H1 (cell line): ENCODE results near the gene MEGF11. TPM values are rescaled to one million over a fixed set of nuclear protein-coding genes. Genes with fewer than 3 reads are reported as not detected.

Experiments
- CTCF ChIA-PET: fragments of 300-600 bp; sonication (Branson Sonifier 250); formaldehyde crosslinking; loops from one replicate; lab custom pipeline; 2021; ENCODE audit not compliant: partially characterized antibody; lab: Charles Lee
- POLR2A ChIA-PET: fragments of 300-600 bp; sonication (Branson Sonifier 250); formaldehyde crosslinking; loops from one replicate; lab custom pipeline; 2021; ENCODE audit warnings: inconsistent platforms; ENCODE audit not compliant: partially characterized antibody; lab: Charles Lee
- DNase-seq, 2 experiments: peaks; one replicate each; pipeline versions ENCODE4 v3.0.0 to v3.0.0-alpha.2; 2010 to 2022; ENCODE audit warnings: low spot score in 2 of 2, low read depth in 1 of 2, mixed read lengths in 1 of 2
- FAIRE-seq: peaks from 2 replicates; lab custom pipeline; 2011; peaks lifted over from hg19 to GRCh38; lab: Jason Lieb, UNC
- H2AFZ ChIP-seq: 2 replicates; pipeline ENCODE4 v1.8.1; 2012; ENCODE audit warnings: low read length, inconsistent platforms
- H2AK5ac ChIP-seq: 2 replicates; pipeline ENCODE4 v1.6.1; 2013; ENCODE audit warnings: low read depth, low read length
- H2BK120ac ChIP-seq: replicated peaks from 2 replicates; pipeline ENCODE3; 2013; ENCODE audit warnings: low read depth, low read length, inconsistent platforms
- H2BK12ac ChIP-seq: 2 replicates; pipeline ENCODE4 v1.6.1; 2013; ENCODE audit warnings: low read depth, low read length
- H2BK15ac ChIP-seq: 2 replicates; pipeline ENCODE4 v1.6.1; 2013; ENCODE audit warnings: low read length
- H2BK20ac ChIP-seq: 2 replicates; pipeline ENCODE4 v1.6.1; 2013; ENCODE audit warnings: low read length
- H2BK5ac ChIP-seq: 2 replicates; pipeline ENCODE4 v1.6.1; 2013; ENCODE audit warnings: low read depth, low read length
- H3K14ac ChIP-seq: 2 replicates; pipeline ENCODE4 v1.6.1; 2013; ENCODE audit warnings: inconsistent platforms; ENCODE audit not compliant: insufficient read length
- H3K18ac ChIP-seq: 2 replicates; pipeline ENCODE4 v1.6.1; 2013; ENCODE audit warnings: low read length; ENCODE audit errors: extremely low read depth
- H3K23ac ChIP-seq: 2 replicates; pipeline ENCODE4 v1.6.1; 2013; ENCODE audit warnings: inconsistent platforms; ENCODE audit not compliant: insufficient read length
- H3K23me2 ChIP-seq: 2 replicates; pipeline ENCODE4 v1.6.1; 2013; ENCODE audit warnings: low read depth, low read length
- H3K27ac ChIP-seq: 2 replicates; pipeline ENCODE4 v1.6.1; 2011; ENCODE audit warnings: low read depth, low read length, inconsistent platforms
- H3K27me3 ChIP-seq, 4 experiments: replicated peaks in 1 of 4; 1 replicate in 1 of 4; 2 replicates in 3 of 4; pipeline versions ENCODE4 v1.6.1 to v1.8.1; 2011 to 2013; ENCODE audit warnings: low read length in 3 of 4, mild to moderate bottlenecking in 3 of 4, inconsistent platforms in 2 of 4, mixed read lengths in 2 of 4, moderate library complexity in 1 of 4; ENCODE audit not compliant: control insufficient read depth in 3 of 4, insufficient read depth in 3 of 4; ENCODE audit errors: extremely low read depth in 1 of 4
- H3K36me3 ChIP-seq, 4 experiments: 2 replicates each; pipeline versions ENCODE4 v1.6.1 to v1.8.1; 2011 to 2013; ENCODE audit warnings: mild to moderate bottlenecking in 4 of 4, low read length in 3 of 4, moderate library complexity in 2 of 4, control low read depth in 1 of 4, inconsistent platforms in 1 of 4; ENCODE audit not compliant: insufficient read depth in 4 of 4, control insufficient read depth in 2 of 4
- H3K4ac ChIP-seq: replicated peaks from 2 replicates; pipeline ENCODE3; 2013; ENCODE audit warnings: low read length, low read depth, mixed read lengths, inconsistent platforms; ENCODE audit not compliant: insufficient read length
- H3K4me1 ChIP-seq, 4 experiments: replicated peaks in 1 of 4; 1 replicate in 1 of 4; 2 replicates in 3 of 4; pipeline versions ENCODE4 v1.6.1 to v1.8.1; 2011 to 2013; ENCODE audit warnings: low read length in 3 of 4, inconsistent platforms in 2 of 4, mixed read lengths in 1 of 4; ENCODE audit not compliant: insufficient read depth in 4 of 4, control insufficient read depth in 3 of 4
- H3K4me2 ChIP-seq, 2 experiments: 2 replicates each; pipeline versions ENCODE4 v1.6.1 to v1.8.1; 2011 to 2013; ENCODE audit warnings: low read depth in 2 of 2, low read length in 2 of 2, control low read depth in 1 of 2, inconsistent platforms in 1 of 2, mild to moderate bottlenecking in 1 of 2; ENCODE audit not compliant: insufficient read depth in 1 of 2
- H3K4me3 ChIP-seq, 4 experiments: fragments of 200-600, 300-600 bp in 1 of 4; sonication (generic), shearing (Covaris generic), sonication (Bioruptor Twin) in 1 of 4; 2 replicates each; pipeline versions ENCODE4 v1.5.1 to v1.8.1; 2011 to 2016; ENCODE audit warnings: low read length in 4 of 4, low read depth in 3 of 4, control low read depth in 2 of 4, inconsistent platforms in 2 of 4, mild to moderate bottlenecking in 2 of 4, mixed read lengths in 1 of 4, moderate library complexity in 1 of 4; ENCODE audit not compliant: insufficient read depth in 2 of 4; ENCODE audit errors: extremely low read depth in 1 of 4
- H3K56ac ChIP-seq: replicated peaks from 2 replicates; pipeline ENCODE3; 2013; ENCODE audit warnings: low read depth, mild to moderate bottlenecking, mixed read lengths, low read length, inconsistent platforms; ENCODE audit not compliant: insufficient read length
- H3K79me1 ChIP-seq: 2 replicates; pipeline ENCODE4 v1.6.1; 2013; ENCODE audit warnings: low read depth, low read length, control low read depth
- H3K79me2 ChIP-seq, 2 experiments: 2 replicates each; pipeline versions ENCODE4 v1.6.1 to v1.8.1; 2012 to 2013; ENCODE audit warnings: low read length in 2 of 2, mild to moderate bottlenecking in 2 of 2, inconsistent platforms in 1 of 2; ENCODE audit not compliant: insufficient read depth in 2 of 2, control insufficient read depth in 1 of 2
- H3K9ac ChIP-seq, 4 experiments: replicated peaks in 1 of 4; 1 replicate in 1 of 4; 2 replicates in 3 of 4; pipeline versions ENCODE4 v1.6.1 to v1.8.1; 2011 to 2013; ENCODE audit warnings: low read depth in 3 of 4, low read length in 3 of 4, control low read depth in 2 of 4, mild to moderate bottlenecking in 2 of 4, moderate library complexity in 2 of 4, inconsistent platforms in 1 of 4; ENCODE audit errors: extremely low read depth in 1 of 4
- H3K9me3 ChIP-seq, 2 experiments: 2 replicates each; pipeline versions ENCODE4 v1.6.1 to v1.8.1; 2012 to 2013; ENCODE audit warnings: mild to moderate bottlenecking in 2 of 2, moderate library complexity in 2 of 2, control low read depth in 1 of 2, inconsistent platforms in 1 of 2, low read depth in 1 of 2, low read length in 1 of 2, mixed read lengths in 1 of 2; ENCODE audit not compliant: insufficient read depth in 2 of 2
- H4K20me1 ChIP-seq, 2 experiments: replicated peaks in 1 of 2; 2 replicates each; pipeline versions ENCODE3 to v1.8.1; 2011 to 2013; ENCODE audit warnings: inconsistent platforms in 2 of 2, low read length in 2 of 2, mild to moderate bottlenecking in 1 of 2; ENCODE audit not compliant: insufficient read depth in 2 of 2, control insufficient read depth in 1 of 2
- H4K5ac ChIP-seq: 2 replicates; pipeline ENCODE4 v1.6.1; 2013; ENCODE audit warnings: low read length, low read depth, mixed read lengths, inconsistent platforms; ENCODE audit not compliant: insufficient read length
- H4K8ac ChIP-seq: 2 replicates; pipeline ENCODE4 v1.8.0; 2013; ENCODE audit warnings: mild to moderate bottlenecking, moderate library complexity, low read length, inconsistent platforms; ENCODE audit not compliant: insufficient read depth; ENCODE audit errors: extremely low read depth
- H4K91ac ChIP-seq: replicated peaks from 2 replicates; pipeline ENCODE3; 2013; ENCODE audit warnings: low read length, mixed read lengths, inconsistent platforms; ENCODE audit not compliant: insufficient read length
- RFX5 ChIP-seq: IDR thresholded peaks from 2 replicates; pipeline ENCODE4 v1.6.1; 2011; ENCODE audit warnings: low read depth, low read length, improper control_type of control experiment, borderline replicate concordance
- SIN3A ChIP-seq, 2 experiments: IDR thresholded peaks in 1 of 2; conservative IDR thresholded peaks in 1 of 2; 2 replicates each; pipeline ENCODE4 v1.6.1; 2011 to 2012; ENCODE audit warnings: low read length in 2 of 2, improper control_type of control experiment in 1 of 2, low read depth in 1 of 2, mild to moderate bottlenecking in 1 of 2
- TEAD4 ChIP-seq: IDR thresholded peaks from 2 replicates; pipeline ENCODE4 v1.6.1; 2012; ENCODE audit warnings: low read depth, low read length, inconsistent platforms, mixed read lengths
- WGBS, 2 experiments: shearing (Covaris generic) in 1 of 2; methylation state at CpG; one replicate each; pipeline versions ENCODE4 v1.1.6 to v1.1.7; 2013 to 2015; ENCODE audit warnings: low lambda C conversion rate in 2 of 2, mixed read lengths in 2 of 2, inconsistent platforms in 1 of 2, low coverage in 1 of 2, missing lambda C conversion rate in 1 of 2; ENCODE audit not compliant: insufficient replicate concordance in 2 of 2, insufficient coverage in 1 of 2, insufficient read length in 1 of 2; ENCODE audit errors: extremely low coverage in 1 of 2, missing lambda C conversion rate in 1 of 2; 5-methylcytosine and 5-hydroxymethylcytosine counted together
- polyA plus RNA-seq, 7 experiments: library from polyadenylated mRNA; depleted of rRNA in 3 of 7; stranded (reverse) in 5 of 7; unstranded in 2 of 7; fragments of >200 nt in 5 of 7; fragments of 200-250 nt in 2 of 7; gene quantifications; 1 replicate in 5 of 7; 2 replicates in 1 of 7; 4 replicates in 1 of 7; pipeline versions ENCODE4 v1.2.1 to v1.2.3, GENCODE V29; 2011 to 2013; ENCODE audit warnings: missing spikeins in 2 of 7, mixed read lengths in 2 of 7
- total RNA-seq: library from RNA; stranded (reverse); fragmentation: NEBNext Ultra II Directional; extraction: Animal tissue kit (Norgen Biotek cat#: 25700); gene quantifications from 2 replicates; pipeline ENCODE4 v1.2.1, GENCODE V29; 2021

Gene MEGF11
- total and polyA plus RNA-seq, 2 of the 8 experiments (the other 6 are each of a cell fraction or from before 2014, with no cell fraction given) = 4.4 to 4.8 TPM

DNA sequence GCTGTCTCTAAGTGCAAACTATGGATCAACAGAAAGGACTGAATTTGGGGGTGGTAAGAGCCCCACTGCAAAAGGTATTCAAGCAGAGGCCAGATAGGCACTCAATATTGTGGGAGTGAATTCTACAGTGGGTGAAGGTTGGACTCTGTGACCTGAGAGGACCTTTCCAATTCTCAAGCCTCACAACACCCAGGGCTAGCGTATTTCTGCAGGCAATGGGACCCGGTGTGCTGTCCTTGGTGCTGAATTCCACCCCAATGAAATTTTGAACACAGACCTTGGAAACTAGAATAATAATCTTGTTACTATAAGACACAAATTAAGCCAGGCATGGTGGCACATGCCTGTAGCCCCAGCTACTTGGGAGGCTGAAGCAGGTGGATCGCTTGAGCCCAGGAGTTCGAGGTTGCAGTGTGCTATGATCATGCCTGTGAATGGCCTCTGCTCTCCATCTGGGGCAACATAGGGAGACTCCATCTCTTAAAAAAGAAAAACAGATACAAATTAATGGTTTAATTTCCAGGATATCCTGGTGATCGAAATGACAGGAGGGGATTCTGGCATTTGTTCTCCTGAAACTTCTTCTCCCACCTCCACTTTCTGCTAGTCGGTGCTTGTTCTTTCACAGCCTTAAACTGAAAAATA lies 248.8 kb downstream of the MEGF11 start:
- Histone ChIP-seq H3K4ac (no peak overlapping the region), H3K14ac (no peak overlapping the region), H3K27me3 (peaks cover 0 to 4% (median 0%) of the 10 kb centered on the region in 4 experiments; a peak in 1 of 7 replicates), H3K36me3 (no peaks in the 10 kb centered on the region), H3K9me3 (no peaks in the 10 kb centered on the region), H2AK5ac (no peak overlapping the region), H2BK20ac (no peak overlapping the region), H3K4me1 (peaks cover 0 to 9% (median 2%) of the 10 kb centered on the region in 4 experiments; a peak in 2 of 7 replicates), H3K79me2 (no peaks in the 10 kb centered on the region), H3K4me3 (no peak overlapping the region), H3K27ac (no peak overlapping the region), H2BK12ac (no peak overlapping the region), H4K20me1 (peaks cover 0 to 2% of the 10 kb centered on the region in 2 experiments), H3K18ac (no peak overlapping the region), H3K23me2 (no peaks in the 10 kb centered on the region), H4K91ac (no peak overlapping the region), H2AFZ (no peak overlapping the region), H3K79me1 (no peaks in the 10 kb centered on the region), H2BK5ac (no peak overlapping the region), H2BK120ac (no peak overlapping the region), H3K4me2 (no peak overlapping the region), H2BK15ac (no peak overlapping the region), H3K56ac (no peak overlapping the region), H4K8ac (no peak overlapping the region), H4K5ac (no peak overlapping the region), H3K23ac (no peak overlapping the region), H3K9ac (no peak overlapping the region)
- TF ChIP-seq SIN3A (conservative IDR thresholded peaks at IDR 0.05 in 1 of 2, IDR thresholded peaks at IDR 0.05 in 1 of 2; ENCODE audit: low read depth in 1 of 2, low read length in 2 of 2) = peak in 1 of 2 experiments; percentile 71; a peak in 2 of 4 replicates
- 0 out of 2 replicates have a peak, but pooled peaks have one; percentile 42 for TF ChIP-seq TEAD4
- no peak for TF ChIP-seq RFX5
- ChIA-PET POLR2A (interaction anchor here (0.9 kb wide), 1 partner anchor 136 kb away, joined by 3 read pairs; the partner anchor contains the start of gene RAB11A), CTCF (interaction anchor here (0.8 to 1.4 kb wide), 2 partner anchors 10 to 22 kb away, joined by 3 to 4 read pairs; no protein-coding TSS in a partner anchor)
- FAIRE-seq = peak; percentile 52
- no peak for DNase-seq
- 69% methylated on average over 6 of the region's 6 CpGs; no CpG with 5 or more reads in 1 of the 2 experiments for WGBS, 2 experiments
